ENCODE results near the gene ROCK2. TPM values are rescaled to one million over a fixed set of nuclear protein-coding genes. Genes with fewer than 3 reads are reported as not detected.

ROCK2 gene
- total RNA-seq, 1 experiment from 2014 or later = 38.0 TPM

DNA sequence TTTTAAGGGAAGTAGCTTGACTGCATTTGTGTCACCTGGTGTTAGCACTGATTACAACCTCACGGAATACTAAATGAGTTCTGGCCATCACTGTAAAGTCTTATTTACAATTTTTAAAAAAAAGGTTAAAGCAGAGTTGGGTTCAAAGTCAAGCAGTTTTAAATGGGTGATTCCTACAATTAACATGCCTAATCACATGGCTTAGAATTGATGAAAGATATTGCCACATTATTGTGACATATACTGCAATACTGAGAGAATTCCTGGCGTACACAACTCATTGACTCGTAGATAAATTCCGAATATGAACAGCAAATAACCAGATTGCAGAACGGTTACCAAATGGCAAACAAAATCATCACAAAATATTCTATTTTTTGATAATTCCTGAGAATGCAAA is 34.2 kb downstream of the ROCK2 start:
- no peak for TF ChIP-seq EZH2 (IDR thresholded peaks at IDR 0.05; ENCODE audit: low read depth)
- TF ChIP-seq, protein P1, sequence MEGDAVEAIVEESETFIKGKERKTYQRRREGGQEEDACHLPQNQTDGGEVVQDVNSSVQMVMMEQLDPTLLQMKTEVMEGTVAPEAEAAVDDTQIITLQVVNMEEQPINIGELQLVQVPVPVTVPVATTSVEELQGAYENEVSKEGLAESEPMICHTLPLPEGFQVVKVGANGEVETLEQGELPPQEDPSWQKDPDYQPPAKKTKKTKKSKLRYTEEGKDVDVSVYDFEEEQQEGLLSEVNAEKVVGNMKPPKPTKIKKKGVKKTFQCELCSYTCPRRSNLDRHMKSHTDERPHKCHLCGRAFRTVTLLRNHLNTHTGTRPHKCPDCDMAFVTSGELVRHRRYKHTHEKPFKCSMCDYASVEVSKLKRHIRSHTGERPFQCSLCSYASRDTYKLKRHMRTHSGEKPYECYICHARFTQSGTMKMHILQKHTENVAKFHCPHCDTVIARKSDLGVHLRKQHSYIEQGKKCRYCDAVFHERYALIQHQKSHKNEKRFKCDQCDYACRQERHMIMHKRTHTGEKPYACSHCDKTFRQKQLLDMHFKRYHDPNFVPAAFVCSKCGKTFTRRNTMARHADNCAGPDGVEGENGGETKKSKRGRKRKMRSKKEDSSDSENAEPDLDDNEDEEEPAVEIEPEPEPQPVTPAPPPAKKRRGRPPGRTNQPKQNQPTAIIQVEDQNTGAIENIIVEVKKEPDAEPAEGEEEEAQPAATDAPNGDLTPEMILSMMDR (conservative IDR thresholded peaks at IDR 0.05) = no peak
- Histone ChIP-seq H3K9me2 (ENCODE audit: insufficient read depth) (no peaks in the 10 kb centered on the region), H3K4me1 (replicated peaks; ENCODE audit: insufficient read depth) (no peaks in the 10 kb centered on the region), H3K9me3 (ENCODE audit: insufficient read depth, low read depth) (no peaks in the 10 kb centered on the region), H3K4me2 (no peak overlapping the region), H3K27ac (no peak overlapping the region), H3K36me3 (ENCODE audit: low read depth) (no peaks in the 10 kb centered on the region), H3K27me3 (ENCODE audit: insufficient read depth, low read depth) (no peaks in the 10 kb centered on the region), H4K20me1 (ENCODE audit: insufficient read depth) (peaks cover 30% of the 10 kb centered on the region), H3K4me3 (no peak overlapping the region), H3F3A (ENCODE audit: insufficient read depth, low read depth) (peaks cover 16% of the 10 kb centered on the region; the same call in 1 of the 2 replicates), H3K79me2 (ENCODE audit: low read depth) (peaks cover 95% of the 10 kb centered on the region), H2AFZ (no peak overlapping the region)
- POLR2A ChIA-PET (ENCODE audit: unreplicated experiment) = interaction anchor here (0.7 kb wide), 1 partner anchor 21 kb away, joined by 4 read pairs; no protein-coding TSS in a partner anchor
- BruUV-seq (replicated peaks) = no TSS peak
- intact Hi-C loops (cut with micrococcal nuclease; ENCODE audit: unreplicated experiment) = no loop called here
- no peak for DNase-seq
- CTCF ChIA-PET = interaction anchor here (0.7 kb wide), 1 partner anchor 79 kb away, joined by 3 read pairs; no protein-coding TSS in a partner anchor

GRCh38 chr2:11309706-11310105 is 34.7 kb downstream of the ROCK2 start:
- Histone ChIP-seq H3K27me3 (ENCODE audit: insufficient read depth, low read depth) (no peaks in the 10 kb centered on the region), H3K9me2 (ENCODE audit: insufficient read depth) (no peaks in the 10 kb centered on the region), H3K79me2 (ENCODE audit: low read depth) (peaks cover 95% of the 10 kb centered on the region), H3K4me3 (no peak overlapping the region), H3K36me3 (ENCODE audit: low read depth) (no peaks in the 10 kb centered on the region), H3K9me3 (ENCODE audit: insufficient read depth, low read depth) (no peaks in the 10 kb centered on the region), H3K4me2 (no peak overlapping the region), H3K27ac (no peak overlapping the region), H2AFZ (no peak overlapping the region), H3F3A (ENCODE audit: insufficient read depth, low read depth) (peaks cover 16% of the 10 kb centered on the region; the same call in 1 of the 2 replicates), H4K20me1 (ENCODE audit: insufficient read depth) (peaks cover 26% of the 10 kb centered on the region), H3K4me1 (replicated peaks; ENCODE audit: insufficient read depth) (no peaks in the 10 kb centered on the region)
- TF ChIP-seq, protein P1 (conservative IDR thresholded peaks at IDR 0.05) = no peak
- TF ChIP-seq EZH2 (IDR thresholded peaks at IDR 0.05; ENCODE audit: low read depth) = no peak
- ChIA-PET CTCF (interaction anchor here (0.7 kb wide), 1 partner anchor 78 kb away, joined by 3 read pairs; no protein-coding TSS in a partner anchor), POLR2A (ENCODE audit: unreplicated experiment) (no interaction called here)
- no peak for DNase-seq
- intact Hi-C loops (cut with micrococcal nuclease; ENCODE audit: unreplicated experiment) = no loop called here
- BruUV-seq (replicated peaks) = no TSS peak

DNA sequence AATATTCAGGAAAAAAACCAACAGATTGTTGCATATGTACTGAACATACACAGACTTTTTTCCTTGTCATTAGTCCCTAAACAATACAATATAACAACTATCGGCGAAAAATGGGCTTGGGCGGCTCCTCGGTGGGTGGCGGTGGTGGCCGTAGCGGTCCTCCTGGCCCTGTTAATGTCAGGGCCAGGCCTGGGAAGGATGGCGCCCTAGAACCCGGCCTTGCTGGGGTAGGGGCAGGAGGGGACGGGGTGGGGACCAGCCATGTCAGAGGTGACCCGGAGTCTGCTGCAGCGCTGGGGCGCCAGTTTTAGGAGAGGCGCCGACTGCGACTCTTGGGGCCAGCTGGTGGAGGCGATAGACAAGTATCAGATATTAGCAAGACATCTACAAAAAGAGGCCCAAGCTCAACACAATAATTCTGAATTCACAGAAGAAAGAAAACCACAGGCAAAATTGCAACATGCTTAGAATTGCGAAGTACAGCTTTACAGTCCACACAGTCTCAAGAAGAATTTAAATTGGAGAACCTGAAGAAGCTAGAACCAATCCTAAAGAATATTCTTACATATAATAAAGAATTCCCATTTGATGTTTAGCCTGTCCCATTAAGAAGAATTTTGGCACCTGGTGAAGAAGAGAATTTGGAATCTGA is 36.5 kb downstream of the ROCK2 start:
- CTCF ChIA-PET = no interaction called here
- Histone ChIP-seq H3K4me2 (no peak overlapping the region), H2AFZ (no peak overlapping the region), H3K4me1 (replicated peaks; ENCODE audit: insufficient read depth) (no peaks in the 10 kb centered on the region), H3K27me3 (ENCODE audit: insufficient read depth, low read depth) (no peaks in the 10 kb centered on the region), H3K36me3 (ENCODE audit: low read depth) (no peaks in the 10 kb centered on the region), H3F3A (ENCODE audit: insufficient read depth, low read depth) (0 out of 2 replicates have a peak, but pooled peaks cover 11% of the 10 kb centered on the region), H3K9me3 (ENCODE audit: insufficient read depth, low read depth) (no peaks in the 10 kb centered on the region), H3K9me2 (ENCODE audit: insufficient read depth) (no peaks in the 10 kb centered on the region), H3K27ac (no peak overlapping the region), H3K4me3 (no peak overlapping the region), H3K79me2 (ENCODE audit: low read depth) (peaks cover 96% of the 10 kb centered on the region), H4K20me1 (ENCODE audit: insufficient read depth) (peaks cover 22% of the 10 kb centered on the region)
- TF ChIP-seq, protein P1 (conservative IDR thresholded peaks at IDR 0.05) = no peak
- no peak for TF ChIP-seq EZH2 (IDR thresholded peaks at IDR 0.05; ENCODE audit: low read depth)
- BruUV-seq (replicated peaks) = no TSS peak
- intact Hi-C loops (cut with micrococcal nuclease; ENCODE audit: unreplicated experiment) = no loop called here
- DNase-seq = no peak
- POLR2A ChIA-PET (ENCODE audit: unreplicated experiment) = no interaction called here

Data from PC-9 (cell line).